Subcutaneous adipose tissue (tissue), 4 donors: ENCODE results near the gene ACSS1. TPM values are rescaled to one million over a fixed set of nuclear protein-coding genes. Genes with fewer than 3 reads are reported as not detected.

Source experiments
- CTCF ChIP-seq: fragments of 450-650 bp; IDR thresholded peaks from one replicate; pipeline ENCODE4 v1.5.1; 2016; ENCODE audit warnings: low read depth, mild to moderate bottlenecking, control low read depth, antibody characterized with exemption, moderate library complexity
- total RNA-seq, 4 donors: library from RNA; depleted of rRNA; stranded (reverse); fragments of >200 nt; gene quantifications; one replicate each; pipeline ENCODE4 v1.1.0, GENCODE V29; 2016

Gene ACSS1
- total RNA-seq, 4 donors from 2014 or later = 9.3 to 35.6 (median 16.2) TPM

- TF ChIP-seq CTCF = no peak
Observed at GRCh38 chr20:25067102-25067987, 9.4 kb upstream of the ACSS1 start.

GRCh38 chr20:25066386-25066785 is 8.4 kb upstream of the ACSS1 start:
- TF ChIP-seq CTCF = no peak

GRCh38 chr20:25065625-25066338 is 7.8 kb upstream of the ACSS1 start:
- TF ChIP-seq CTCF = no peak

GRCh38 chr20:25065072-25065624 is 7.2 kb upstream of the ACSS1 start:
- no peak for TF ChIP-seq CTCF

- no peak for TF ChIP-seq CTCF
Observed at GRCh38 chr20:25064561-25065071, 6.7 kb upstream of the ACSS1 start.

GRCh38 chr20:25063981-25064380 is 6.0 kb upstream of the ACSS1 start:
- no peak for TF ChIP-seq CTCF

- no peak for TF ChIP-seq CTCF
Observed at GRCh38 chr20:25063546-25063945, 5.6 kb upstream of the ACSS1 start.
